GM18507 (cell line): ENCODE measurements around the gene PML.
A peak's percentile ranks its signal among the peaks of the same experiment; 100 is the strongest.

ENCODE experiments used
- DNase-seq: peaks from one replicate; pipeline ENCODE4 v3.0.0; 2011; ENCODE audit warnings: low read depth; ENCODE audit not compliant: insufficient read length; ENCODE audit errors: extremely low spot score
- FAIRE-seq: peaks from 2 replicates; lab custom pipeline; 2011; peaks lifted over from hg19 to GRCh38; lab: Jason Lieb, UNC

Gene PML

GRCh38 chr15:73994413-73994883, at the start of gene PML:
PML (plus strand) TSS chr15:73994716; CDS start chr15:73994813, 97 bp downstream.
- FAIRE-seq: peak; percentile 93
- peak; percentile 89 for DNase-seq

- DNase-seq (no peak), FAIRE-seq (no peak)
These were observed 49.4 kb upstream of the PML start for GRCh38 chr15:73945130-73945508.

GRCh38 chr15:73946046-73946721, 48.3 kb upstream of the PML start:
- no peak for DNase-seq
- no peak for FAIRE-seq

GRCh38 chr15:73946795-73947370, 47.6 kb upstream of the PML start:
- FAIRE-seq (no peak), DNase-seq (no peak)

- DNase-seq (no peak), FAIRE-seq (no peak)
These were observed 46.9 kb upstream of the PML start for GRCh38 chr15:73947651-73948050.

- no peak for FAIRE-seq
These were observed 46.1 kb upstream of the PML start for GRCh38 chr15:73948396-73948795.

GRCh38 chr15:73948982-73949381, 45.5 kb upstream of the PML start:
- no peak for DNase-seq
- FAIRE-seq: no peak

More at GRCh38 chr15:73948396-73948795, 46.1 kb upstream of the PML start:
- no peak for DNase-seq

GRCh38 chr15:73949496-73949895, 45.0 kb upstream of the PML start:
- FAIRE-seq (no peak), DNase-seq (no peak)

GRCh38 chr15:73950479-73950830, 44.1 kb upstream of the PML start:
- no peak for DNase-seq
- FAIRE-seq: no peak

GRCh38 chr15:73950831-73951561, 43.5 kb upstream of the PML start:
- peak; percentile 67 for FAIRE-seq

GRCh38 chr15:73951601-73952000, 42.9 kb upstream of the PML start:
- DNase-seq (no peak), FAIRE-seq (no peak)

More at GRCh38 chr15:73950831-73951561, 43.5 kb upstream of the PML start:
- peak; percentile 54 for DNase-seq

- DNase-seq (no peak), FAIRE-seq (no peak)
These were observed 42.2 kb upstream of the PML start for GRCh38 chr15:73952171-73952912.

GRCh38 chr15:73952913-73953750, 41.4 kb upstream of the PML start:
- no peak for DNase-seq
- FAIRE-seq: no peak

- no peak for FAIRE-seq
- no peak for DNase-seq
These were observed 40.0 kb upstream of the PML start for GRCh38 chr15:73954188-73955145.

- no peak for FAIRE-seq
- no peak for DNase-seq
These were observed 39.2 kb upstream of the PML start for GRCh38 chr15:73955326-73955725.

GRCh38 chr15:73955861-73956742, 38.4 kb upstream of the PML start:
- no peak for DNase-seq

GRCh38 chr15:73956743-73957135, 37.8 kb upstream of the PML start:
- DNase-seq (no peak), FAIRE-seq (no peak)

More at GRCh38 chr15:73955861-73956742, 38.4 kb upstream of the PML start:
- no peak for FAIRE-seq
